Measurements from ENCODE around the gene OR2H2.

The OR2H2 gene

DNA sequence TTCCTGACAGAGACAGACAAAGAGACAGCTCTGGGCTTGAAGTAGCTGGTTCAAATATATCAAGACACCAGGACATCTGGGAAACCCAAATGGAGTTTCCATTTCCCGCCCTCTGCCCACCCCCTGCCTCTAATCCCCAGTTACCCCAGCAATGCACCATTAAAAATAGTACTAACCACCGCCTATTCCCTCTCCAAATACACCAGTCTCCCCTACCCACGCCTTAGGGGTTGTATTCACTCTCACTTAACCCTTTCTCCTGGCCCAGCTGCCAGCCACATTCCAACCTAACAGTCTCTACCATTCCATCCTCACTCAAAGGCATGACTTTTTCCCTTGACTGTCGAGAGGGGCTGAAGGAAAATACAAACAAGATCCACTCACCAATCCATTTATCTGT, 25.6 kb downstream of the OR2H2 start:
- ATAC-seq = no peak
- no peak overlapping the region for H3K4me3 Mint-ChIP-seq

DNA sequence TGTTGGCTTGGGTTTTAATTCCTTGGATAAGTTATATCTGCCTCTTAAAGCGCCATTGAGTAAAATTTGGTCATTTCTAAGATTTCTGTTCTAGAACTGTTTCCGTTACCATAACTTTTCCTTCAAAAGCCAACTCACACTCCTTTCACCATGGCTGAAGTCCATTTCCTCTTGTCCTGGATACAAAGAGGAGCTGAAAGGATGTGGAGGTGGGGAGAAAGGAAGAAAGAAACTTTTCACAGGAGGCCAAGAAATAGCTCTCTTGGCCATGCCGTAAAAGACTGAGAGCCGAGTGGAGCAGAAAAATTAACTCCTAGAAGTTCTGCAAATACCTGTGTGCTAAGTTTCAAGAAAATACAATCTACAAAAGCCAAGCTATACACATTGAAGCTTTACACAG, 26.5 kb downstream of the OR2H2 start:
- ATAC-seq = no peak
- Mint-ChIP-seq H3K27me3 (no peaks in the 10 kb centered on the region), H3K27ac (no peak overlapping the region), H3K9me3 (no peaks in the 10 kb centered on the region), H3K4me3 (no peak overlapping the region), H3K4me1 (no peaks in the 10 kb centered on the region)
- no peak for DNase-seq

More for the DNA sequence above, 25.6 kb downstream of the OR2H2 start:
- Mint-ChIP-seq H3K4me1 (no peaks in the 10 kb centered on the region), H3K9me3 (no peaks in the 10 kb centered on the region), H3K27me3 (no peaks in the 10 kb centered on the region), H3K27ac (no peak overlapping the region)
- DNase-seq = no peak

DNA sequence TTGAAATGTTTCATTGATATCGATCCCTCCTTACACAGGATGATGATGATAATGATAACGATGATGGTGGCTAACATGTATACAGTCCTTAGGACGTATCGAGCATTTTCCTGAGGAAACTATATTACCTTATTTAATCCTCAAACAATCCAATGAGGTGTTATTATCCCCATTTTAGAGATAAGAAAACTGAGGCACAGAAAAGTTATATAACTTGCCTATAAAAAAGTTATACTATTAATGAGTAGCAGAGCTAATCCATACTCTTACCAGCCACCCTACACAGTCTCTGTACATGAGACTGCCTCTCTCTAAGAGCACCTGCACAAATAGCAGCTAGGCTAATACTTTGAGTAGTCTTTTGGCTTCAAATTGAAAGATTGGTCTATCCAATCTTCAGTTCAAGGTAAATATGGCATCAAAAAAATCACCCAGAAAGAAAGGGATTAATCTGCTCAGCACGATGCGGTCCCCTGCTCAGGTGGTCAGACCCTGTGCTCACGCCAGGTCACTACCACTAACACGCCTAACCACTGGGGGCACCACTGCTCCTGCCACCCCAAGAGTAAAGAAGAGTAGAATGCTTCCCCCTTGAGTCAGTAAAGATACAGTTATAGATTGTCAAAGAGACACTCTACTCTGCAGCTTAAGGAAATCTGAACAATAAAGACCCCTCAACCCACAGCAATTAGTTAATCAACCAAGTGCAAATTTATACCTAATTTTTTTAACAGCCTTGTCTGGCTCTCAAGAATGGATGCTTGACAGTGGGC, 33.0 kb downstream of the OR2H2 start:
- Mint-ChIP-seq H3K9me3 (no peaks in the 10 kb centered on the region), H3K27ac (no peak overlapping the region), H3K4me1 (no peaks in the 10 kb centered on the region), H3K27me3 (no peaks in the 10 kb centered on the region), H3K4me3 (no peak overlapping the region)
- DNase-seq (no peak), ATAC-seq (no peak)

DNA sequence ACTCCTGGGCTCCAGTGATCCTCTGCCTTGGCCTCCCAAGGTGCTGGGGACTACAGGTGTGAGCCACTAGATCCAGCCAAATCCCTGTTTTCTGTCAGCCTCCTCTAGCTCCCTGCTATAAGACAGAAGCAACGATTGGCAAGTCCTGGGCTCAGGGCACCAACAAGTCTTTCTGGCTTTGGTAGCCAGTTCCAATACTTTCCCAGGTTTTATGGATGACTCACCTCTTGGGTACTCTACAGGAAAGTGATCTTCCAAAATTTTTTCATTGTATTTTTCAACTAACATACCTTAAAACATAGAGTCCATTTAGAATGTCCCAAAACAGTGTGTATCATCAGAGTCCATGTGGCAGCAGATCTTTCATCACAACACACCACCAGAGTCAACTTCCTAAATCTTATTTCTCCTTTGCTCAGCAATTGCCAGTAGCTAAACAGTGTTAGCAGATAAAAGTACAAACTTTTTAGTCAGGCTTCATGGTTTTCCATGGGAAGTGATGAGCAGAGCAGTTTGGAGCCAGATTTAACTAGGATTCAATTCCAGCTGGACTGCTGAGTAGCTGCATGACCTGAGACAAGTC, 34.7 kb downstream of the OR2H2 start:
- no peaks in the 10 kb centered on the region for H3K4me1 Mint-ChIP-seq
- no peaks in the 10 kb centered on the region for H3K9me3 Mint-ChIP-seq
- H3K4me3 Mint-ChIP-seq = no peak overlapping the region
- H3K27ac Mint-ChIP-seq = no peak overlapping the region
- H3K27me3 Mint-ChIP-seq = no peaks in the 10 kb centered on the region
- DNase-seq (no peak), ATAC-seq (no peak)

DNA sequence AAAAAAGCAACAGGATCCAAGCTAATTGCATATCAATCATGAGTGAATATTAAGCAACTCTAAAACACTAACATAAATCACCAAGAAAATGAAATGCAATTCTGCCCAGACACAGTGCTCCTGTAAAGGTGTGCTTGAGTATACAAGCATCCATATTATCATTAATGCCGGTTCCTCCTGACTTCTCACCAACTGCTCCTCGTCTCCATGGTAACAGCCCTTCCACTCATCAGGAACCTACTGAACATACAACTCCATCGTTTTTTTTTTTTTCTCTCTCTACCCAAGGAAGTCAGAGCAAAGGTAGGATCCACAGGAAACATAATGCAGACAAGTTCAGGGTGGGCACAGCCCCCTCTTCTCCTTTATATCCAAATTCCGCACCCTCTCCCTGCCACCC, 35.7 kb downstream of the OR2H2 start:
- Mint-ChIP-seq H3K4me1 (no peaks in the 10 kb centered on the region), H3K27me3 (no peaks in the 10 kb centered on the region), H3K9me3 (no peaks in the 10 kb centered on the region), H3K27ac (no peak overlapping the region), H3K4me3 (no peak overlapping the region)
- no peak for ATAC-seq
- DNase-seq = no peak

DNA sequence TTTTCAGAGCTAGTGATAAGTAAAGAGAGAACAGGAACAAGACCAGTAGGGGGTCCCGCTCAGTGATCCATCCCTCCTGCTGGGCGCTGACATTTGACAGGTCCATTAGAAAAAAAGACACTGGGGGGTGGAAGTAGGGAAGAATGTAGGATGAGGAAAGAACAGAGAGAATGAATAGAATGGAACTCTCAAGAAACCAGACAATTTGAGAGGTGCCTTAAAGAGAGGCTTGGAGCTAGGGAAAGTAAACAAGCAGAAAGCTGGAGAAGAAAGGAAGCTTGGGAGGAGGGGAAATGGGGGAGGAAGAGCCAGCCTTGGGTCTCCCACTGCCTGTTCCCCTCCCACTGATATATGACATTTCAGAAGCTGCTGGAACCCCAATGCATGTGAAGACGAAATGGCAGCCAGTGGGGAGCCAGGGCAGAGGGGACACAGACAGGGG, 39.6 kb downstream of the OR2H2 start:
- Mint-ChIP-seq H3K27me3 (peaks cover 11% of the 10 kb centered on the region), H3K4me3 (no peak overlapping the region), H3K9me3 (no peaks in the 10 kb centered on the region), H3K27ac (no peak overlapping the region), H3K4me1 (peaks cover 15% of the 10 kb centered on the region)
- ATAC-seq (no peak), DNase-seq (no peak)

DNA sequence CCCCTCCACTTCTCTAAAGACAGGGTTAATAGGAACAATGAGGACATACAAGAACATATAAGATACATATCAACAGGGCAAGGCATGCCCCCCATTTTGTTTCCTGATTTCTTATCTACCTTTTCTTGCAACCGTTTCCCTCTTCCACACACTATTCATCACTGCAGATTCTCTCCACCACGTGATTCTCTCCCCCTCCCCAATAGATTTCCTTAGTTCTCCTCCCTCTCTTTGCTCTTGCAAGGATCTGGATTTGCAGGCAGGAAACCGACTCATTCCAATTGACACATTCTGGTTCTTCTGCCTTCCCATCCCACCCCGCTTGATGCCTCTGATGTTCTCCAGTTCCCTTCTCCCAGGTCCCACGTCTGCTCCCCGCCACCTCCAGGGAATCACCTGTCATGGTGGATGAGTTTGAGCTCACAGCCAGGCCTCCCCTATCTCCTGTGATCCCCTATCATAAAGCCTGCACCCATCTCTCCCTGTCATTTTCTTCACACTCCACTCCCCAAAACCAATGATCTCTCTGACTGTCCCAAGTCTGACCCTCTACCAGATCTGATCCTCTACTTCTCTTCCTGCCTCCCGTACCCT, 40.5 kb downstream of the OR2H2 start:
- H3K27ac Mint-ChIP-seq = peak overlapping the region in 1 of 2 donors; percentile 38
- DNase-seq (no peak), ATAC-seq (no peak)
- H3K9me3 Mint-ChIP-seq = no peaks in the 10 kb centered on the region
- H3K4me3 Mint-ChIP-seq = no peak overlapping the region
- peaks cover 15% of the 10 kb centered on the region for H3K27me3 Mint-ChIP-seq
- H3K4me1 Mint-ChIP-seq = peaks cover 24% of the 10 kb centered on the region

DNA sequence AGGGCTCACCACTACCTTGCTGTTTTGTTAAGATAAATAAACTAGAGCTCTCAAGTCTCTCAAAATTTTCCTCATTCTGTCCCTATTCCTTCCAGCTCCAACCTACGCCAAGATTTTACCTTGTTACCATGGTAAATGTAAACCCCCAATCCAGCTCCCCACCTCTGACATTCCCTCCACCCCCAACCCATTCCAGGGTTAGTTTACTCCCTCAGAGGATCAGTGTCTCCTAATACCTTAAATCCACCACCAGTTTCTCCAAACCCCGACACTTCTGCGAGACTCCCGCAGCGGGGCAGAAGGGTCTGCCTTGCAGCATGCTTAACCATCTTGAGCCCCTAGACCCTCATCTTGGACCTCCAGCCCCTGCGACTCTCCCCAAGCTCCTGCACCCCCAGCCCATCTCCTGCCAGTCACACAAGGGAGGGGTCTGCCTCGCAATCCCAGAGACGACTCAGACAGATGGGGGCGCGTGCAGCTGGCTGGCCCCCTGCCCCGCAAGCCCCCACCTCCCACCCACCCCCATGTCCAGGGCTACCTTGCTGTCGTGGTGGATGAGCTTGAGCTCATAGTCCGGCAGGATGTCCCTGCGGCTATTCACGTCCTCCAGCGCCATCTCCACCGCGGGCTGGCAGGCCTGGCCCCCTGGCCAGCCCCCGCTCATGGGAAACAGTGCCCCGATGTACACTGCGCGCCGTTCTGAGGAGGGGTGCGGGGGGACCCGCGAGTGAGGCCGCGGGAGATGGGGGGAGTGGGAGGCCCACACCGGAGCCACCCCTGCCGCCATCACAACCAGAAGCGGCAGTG, 42.2 kb downstream of the OR2H2 start:
- peak; percentile 19 for ATAC-seq
- DNase-seq = no peak
- H3K4me3 Mint-ChIP-seq = peak overlapping the region; percentile 55 to 90

DNA sequence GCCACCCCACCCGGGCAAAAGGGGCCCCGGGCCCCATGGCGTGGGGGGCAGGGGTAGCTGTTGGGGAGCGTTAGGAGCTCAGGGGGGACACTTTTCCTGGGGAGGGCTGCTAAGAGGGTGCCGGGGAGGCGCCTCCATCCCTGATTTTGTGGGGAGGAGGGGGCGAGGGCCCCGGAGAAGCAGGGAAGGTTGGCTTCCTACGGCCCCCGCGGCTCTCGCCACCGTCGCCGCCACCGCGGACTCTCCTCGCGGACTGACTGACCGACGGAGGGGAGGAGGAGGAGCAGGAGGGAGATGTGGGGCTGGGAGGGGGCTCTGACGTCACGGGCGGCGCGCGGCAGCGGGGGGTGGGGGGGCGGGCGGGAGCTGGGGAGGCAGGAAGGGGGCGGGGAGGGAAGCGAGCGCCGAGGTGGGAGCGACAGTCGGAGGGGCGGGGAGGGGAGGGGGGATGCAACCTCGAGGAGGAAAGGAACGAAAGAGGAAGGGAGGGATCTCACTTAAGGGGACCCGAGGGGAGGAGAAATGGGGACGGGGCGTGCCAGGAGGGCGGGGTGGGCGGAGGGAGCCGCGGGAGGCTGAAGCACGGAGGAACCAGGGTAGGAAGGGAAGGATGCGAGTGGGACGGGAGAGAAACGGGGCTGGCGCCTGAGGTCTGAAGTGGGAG, 43.0 kb downstream of the OR2H2 start:
- ATAC-seq (no peak), DNase-seq (peak in 1 of 2 donors; percentile 19)
- Mint-ChIP-seq H3K27ac (no peak overlapping the region), H3K9me3 (no peaks in the 10 kb centered on the region), H3K4me3 (peak overlapping the region; percentile 89 to 90), H3K4me1 (peaks cover 41% of the 10 kb centered on the region), H3K27me3 (peaks cover 23% of the 10 kb centered on the region)

More for the DNA sequence above, 42.2 kb downstream of the OR2H2 start:
- peaks cover 39% of the 10 kb centered on the region for H3K4me1 Mint-ChIP-seq
- H3K9me3 Mint-ChIP-seq = no peaks in the 10 kb centered on the region
- H3K27ac Mint-ChIP-seq = no peak overlapping the region
- H3K27me3 Mint-ChIP-seq = peaks cover 21% of the 10 kb centered on the region

DNA sequence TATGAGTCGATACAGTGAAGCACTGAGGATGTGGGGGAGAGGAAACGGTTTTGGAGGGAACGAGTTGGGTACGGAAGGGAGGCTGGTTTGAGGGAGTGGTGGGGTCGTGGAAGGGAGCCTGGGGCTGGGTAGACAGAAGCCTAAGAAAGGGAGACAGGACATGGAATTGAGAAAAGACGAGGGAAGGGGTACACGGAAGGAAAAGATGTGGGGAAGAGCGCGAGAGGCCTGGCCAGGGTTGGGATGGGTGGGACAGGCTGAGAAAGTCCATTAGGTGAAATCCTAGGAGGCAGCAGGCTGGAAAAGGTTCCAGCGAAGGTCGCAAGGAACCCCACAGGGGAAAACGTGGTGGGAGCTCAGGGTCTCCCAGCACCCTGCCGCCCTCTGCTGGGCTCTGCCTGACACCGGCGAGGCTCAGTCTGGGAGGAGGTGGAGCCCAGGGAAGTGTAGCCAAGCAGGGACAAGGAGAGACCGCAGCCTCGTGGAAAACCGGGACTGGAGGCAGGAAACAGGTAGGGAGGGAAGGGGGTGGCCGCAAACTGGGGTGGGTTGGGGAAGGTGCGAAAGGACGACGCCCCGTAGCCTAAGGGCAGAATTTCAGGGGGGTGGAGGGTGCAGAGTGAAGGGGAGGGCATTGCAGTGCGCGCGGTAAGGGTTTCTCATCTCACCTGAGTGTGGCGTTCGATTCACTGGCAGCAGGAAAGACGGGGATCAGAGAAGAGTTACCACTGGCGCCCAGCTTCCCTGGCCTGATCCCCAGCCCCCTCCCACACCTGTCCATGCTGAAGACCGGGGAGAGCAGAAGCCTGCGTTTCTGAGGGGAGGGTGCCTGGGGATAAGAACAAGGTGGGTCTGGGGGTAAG, 43.7 kb downstream of the OR2H2 start:
- Mint-ChIP-seq H3K9me3 (no peaks in the 10 kb centered on the region), H3K4me3 (peak overlapping the region; percentile 89 to 90), H3K27ac (no peak overlapping the region), H3K27me3 (peaks cover 23% of the 10 kb centered on the region), H3K4me1 (peaks cover 48% of the 10 kb centered on the region)
- ATAC-seq (peak; percentile 61), DNase-seq (peak; percentile 40 to 48)

DNA sequence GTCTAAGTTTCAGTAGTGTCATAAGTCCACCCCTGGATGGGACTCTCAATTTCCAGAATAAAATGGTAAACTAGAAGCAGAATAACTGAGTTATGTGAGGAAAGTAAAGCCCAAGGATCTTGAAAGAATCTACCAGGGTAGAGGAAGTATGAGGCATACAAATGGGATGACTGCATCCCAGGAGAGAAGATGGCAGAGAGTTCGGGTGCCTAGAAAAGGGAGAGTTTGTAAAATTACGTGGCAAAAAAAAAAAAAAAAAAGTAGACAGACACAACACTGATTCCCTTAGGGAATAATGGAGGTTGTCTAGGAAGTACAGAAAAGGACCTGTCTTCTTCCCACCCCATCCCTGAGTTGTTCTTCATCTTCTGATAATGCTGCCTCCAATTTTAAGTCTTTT, 44.6 kb downstream of the OR2H2 start:
- no peak overlapping the region for H3K27ac Mint-ChIP-seq
- H3K9me3 Mint-ChIP-seq = no peaks in the 10 kb centered on the region
- ATAC-seq (no peak), DNase-seq (no peak)
- H3K4me3 Mint-ChIP-seq = peak overlapping the region in 1 of 2 donors; percentile 90
- H3K4me1 Mint-ChIP-seq = peaks cover 54% of the 10 kb centered on the region
- peaks cover 23% of the 10 kb centered on the region for H3K27me3 Mint-ChIP-seq

DNA sequence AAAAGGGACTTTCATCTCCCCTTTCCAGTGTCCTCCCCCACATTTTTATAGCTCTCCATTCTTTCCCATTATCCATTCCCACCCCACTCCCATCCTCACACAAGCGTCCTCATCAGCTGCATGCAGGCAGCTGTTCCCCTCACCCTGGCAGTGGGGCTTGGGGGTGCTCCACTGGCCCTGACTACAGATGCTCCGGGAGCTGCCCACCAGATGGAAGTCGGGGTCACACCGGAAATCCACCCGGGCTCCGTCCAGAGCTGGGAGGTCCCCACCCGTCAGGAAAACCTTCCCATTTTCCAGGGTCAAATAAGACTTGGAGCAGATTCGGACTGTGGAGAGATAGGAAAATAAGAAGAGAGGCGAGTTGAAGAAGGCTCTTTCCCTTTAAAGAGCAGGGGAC, 45.4 kb downstream of the OR2H2 start:
- ATAC-seq (no peak), DNase-seq (no peak)
- no peak overlapping the region for H3K27ac Mint-ChIP-seq
- H3K9me3 Mint-ChIP-seq = no peaks in the 10 kb centered on the region
- H3K27me3 Mint-ChIP-seq = peaks cover 23% of the 10 kb centered on the region
- peaks cover 54% of the 10 kb centered on the region for H3K4me1 Mint-ChIP-seq
- H3K4me3 Mint-ChIP-seq = no peak overlapping the region

DNA sequence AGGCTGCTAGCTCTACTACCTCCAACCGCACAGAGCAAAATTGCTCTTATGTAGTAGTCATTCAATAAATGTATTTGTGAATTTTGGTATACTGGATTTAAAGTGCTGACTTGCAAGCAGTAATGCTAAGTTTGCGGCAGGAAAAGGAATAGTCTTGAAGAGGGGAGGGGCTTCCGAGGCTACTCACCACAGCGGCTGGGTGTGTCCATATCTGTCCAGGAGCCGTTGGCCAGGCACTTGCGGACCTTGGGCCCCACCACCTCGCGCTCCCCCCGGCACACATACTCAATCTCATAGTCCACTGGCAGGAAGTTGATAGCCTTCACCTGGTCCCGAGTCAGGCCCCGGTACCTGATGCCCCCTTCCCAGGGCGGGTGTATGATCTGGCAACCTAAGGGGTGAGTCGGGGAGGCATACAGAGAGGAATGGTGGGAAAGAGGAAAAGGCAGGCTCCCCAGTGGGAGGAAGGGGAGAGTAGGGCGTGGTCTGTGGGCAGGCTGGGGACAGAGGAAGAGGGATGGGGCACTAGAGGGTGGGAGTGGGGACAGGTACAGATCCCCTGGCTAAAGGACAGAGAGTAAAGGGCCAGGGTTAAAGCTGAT, 46.4 kb downstream of the OR2H2 start:
- DNase-seq = no peak
- peaks cover 54% of the 10 kb centered on the region for H3K4me1 Mint-ChIP-seq
- no peak overlapping the region for H3K27ac Mint-ChIP-seq
- no peaks in the 10 kb centered on the region for H3K9me3 Mint-ChIP-seq
- H3K4me3 Mint-ChIP-seq = peak overlapping the region; percentile 86 to 89
- no peak for ATAC-seq
- peaks cover 23% of the 10 kb centered on the region for H3K27me3 Mint-ChIP-seq
